Mammary epithelial cell (primary cell): ENCODE results near the gene COX7A2.

Source experiments
- EZH2 ChIP-seq: IDR thresholded peaks from 2 replicates; pipeline ENCODE4 v1.6.1; 2012; ENCODE audit warnings: low read length, inconsistent platforms, borderline replicate concordance
- TF ChIP-seq, protein P1 (sequence below), 2 donors: IDR thresholded peaks in 1 of 2; conservative IDR thresholded peaks in 1 of 2; 2 replicates each; pipeline ENCODE4 v1.5.1; 2011 to 2012; ENCODE audit warnings: inconsistent platforms in 2 of 2, low read length in 2 of 2, mild to moderate bottlenecking in 2 of 2, control low read depth in 1 of 2, low read depth in 1 of 2; ENCODE audit not compliant: insufficient read depth in 1 of 2; ENCODE audit errors: extremely low read depth in 1 of 2

DNA sequence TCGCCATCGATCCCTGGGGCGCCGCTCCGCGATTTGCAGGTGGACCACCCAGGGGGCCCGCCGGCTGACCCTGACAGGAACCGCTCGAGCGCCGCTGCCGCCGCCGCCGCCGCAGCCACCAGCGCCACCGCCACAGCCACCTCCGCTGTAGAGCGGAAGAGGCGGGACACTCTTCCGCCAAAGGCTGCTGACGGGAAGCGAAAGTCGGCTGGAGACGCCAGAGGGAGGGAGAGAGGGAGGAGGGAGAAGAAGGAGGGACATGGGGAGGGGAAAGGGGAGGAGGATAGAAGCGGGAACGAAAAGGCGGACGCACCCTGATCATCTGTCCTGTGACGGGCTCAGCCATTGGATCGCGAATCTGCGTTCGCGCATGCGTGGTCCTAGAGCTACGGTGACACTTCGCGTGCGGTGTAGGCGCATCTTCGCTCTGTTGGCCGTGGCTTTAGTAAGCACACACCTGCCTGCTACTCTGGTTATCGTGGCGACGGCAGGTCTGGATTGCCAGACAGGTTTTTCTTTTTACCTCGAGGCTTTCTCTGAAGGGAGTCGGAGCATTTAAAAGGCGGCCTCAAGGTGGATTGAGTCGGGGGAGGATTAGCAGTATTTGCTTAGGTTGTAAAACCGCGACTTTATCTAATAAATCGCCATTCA is 41.2 kb upstream of the COX7A2 start, which contains the start of gene TMEM30A:
- TF ChIP-seq, protein P1, sequence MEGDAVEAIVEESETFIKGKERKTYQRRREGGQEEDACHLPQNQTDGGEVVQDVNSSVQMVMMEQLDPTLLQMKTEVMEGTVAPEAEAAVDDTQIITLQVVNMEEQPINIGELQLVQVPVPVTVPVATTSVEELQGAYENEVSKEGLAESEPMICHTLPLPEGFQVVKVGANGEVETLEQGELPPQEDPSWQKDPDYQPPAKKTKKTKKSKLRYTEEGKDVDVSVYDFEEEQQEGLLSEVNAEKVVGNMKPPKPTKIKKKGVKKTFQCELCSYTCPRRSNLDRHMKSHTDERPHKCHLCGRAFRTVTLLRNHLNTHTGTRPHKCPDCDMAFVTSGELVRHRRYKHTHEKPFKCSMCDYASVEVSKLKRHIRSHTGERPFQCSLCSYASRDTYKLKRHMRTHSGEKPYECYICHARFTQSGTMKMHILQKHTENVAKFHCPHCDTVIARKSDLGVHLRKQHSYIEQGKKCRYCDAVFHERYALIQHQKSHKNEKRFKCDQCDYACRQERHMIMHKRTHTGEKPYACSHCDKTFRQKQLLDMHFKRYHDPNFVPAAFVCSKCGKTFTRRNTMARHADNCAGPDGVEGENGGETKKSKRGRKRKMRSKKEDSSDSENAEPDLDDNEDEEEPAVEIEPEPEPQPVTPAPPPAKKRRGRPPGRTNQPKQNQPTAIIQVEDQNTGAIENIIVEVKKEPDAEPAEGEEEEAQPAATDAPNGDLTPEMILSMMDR (conservative IDR thresholded peaks at IDR 0.05 in 1 of 2, IDR thresholded peaks at IDR 0.05 in 1 of 2; ENCODE audit: extremely low read depth in 1 of 2, insufficient read depth in 1 of 2, low read depth in 1 of 2, low read length in 2 of 2) = no peak
- TF ChIP-seq EZH2 = no peak
